NB4 (cell line): Measurements from ENCODE around the gene KDF1.

Experiments used
- CTCF ChIP-seq: IDR thresholded peaks from one replicate; pipeline ENCODE4 v1.5.1; 2012; ENCODE audit warnings: low read depth, low read length
- MYC ChIP-seq: IDR thresholded peaks from 2 replicates; pipeline ENCODE4 v1.6.1; 2011; ENCODE audit warnings: low read depth, low read length
- POLR2A ChIP-seq: IDR thresholded peaks from 2 replicates; pipeline ENCODE4 v1.6.1; 2011; ENCODE audit warnings: mild to moderate bottlenecking; ENCODE audit not compliant: insufficient read length; ENCODE audit errors: extremely low read depth
- TF ChIP-seq, protein P1 (sequence below): IDR thresholded peaks from 2 replicates; pipeline ENCODE4 v1.6.1; 2011; ENCODE audit warnings: low read depth, low read length

DNA sequence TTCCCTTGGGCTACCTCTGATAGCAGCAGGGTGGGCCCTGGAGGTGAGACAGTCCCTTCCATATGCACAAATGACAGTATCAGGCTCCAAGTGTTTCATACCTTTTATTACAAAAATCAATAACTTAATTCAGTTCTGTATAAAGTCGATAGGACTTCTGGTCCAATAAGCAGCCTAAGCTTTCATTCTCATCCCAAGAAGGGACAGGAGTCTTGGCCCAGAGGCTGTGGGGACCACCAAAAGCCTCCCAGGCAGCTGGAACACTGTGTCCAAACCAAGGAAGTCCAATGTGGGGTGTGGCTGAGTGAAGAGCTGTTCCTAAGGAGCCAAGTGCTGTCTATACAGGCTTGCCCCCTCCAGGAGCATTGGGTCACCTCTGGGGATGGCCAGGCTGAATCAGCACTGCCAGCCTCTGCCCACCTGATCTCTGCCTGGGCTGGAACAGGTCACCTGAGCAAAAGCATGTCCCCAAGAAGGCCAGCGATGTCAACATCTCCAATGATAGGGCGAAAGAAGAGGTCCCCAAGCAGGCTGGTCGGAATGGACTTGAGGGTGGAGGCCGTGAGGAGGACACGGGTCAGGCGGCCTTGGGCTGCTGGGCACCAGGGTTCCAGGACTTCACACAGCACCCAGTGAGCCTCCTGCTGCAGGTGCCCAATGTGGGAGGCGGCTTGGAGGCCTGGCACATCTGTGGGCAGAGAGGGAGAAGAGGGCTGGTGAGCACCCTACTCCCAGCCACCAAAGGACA, 48.7 kb downstream of the KDF1 start:
- TF ChIP-seq CTCF (no peak), POLR2A (no peak), MYC (no peak)
- TF ChIP-seq, protein P1, sequence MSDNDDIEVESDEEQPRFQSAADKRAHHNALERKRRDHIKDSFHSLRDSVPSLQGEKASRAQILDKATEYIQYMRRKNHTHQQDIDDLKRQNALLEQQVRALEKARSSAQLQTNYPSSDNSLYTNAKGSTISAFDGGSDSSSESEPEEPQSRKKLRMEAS: no peak
